Measurements from ENCODE around the gene MAP3K7.

- TF ChIP-seq CTCF (IDR thresholded peaks at IDR 0.05; ENCODE audit: borderline replicate concordance, extremely low read depth, low read length, poor library complexity, severe bottlenecking) (no peak), EZH2 (IDR thresholded peaks at IDR 0.05; ENCODE audit: borderline replicate concordance, low read depth, low read length, severe bottlenecking) (no peak)
Measured at GRCh38 chr6:90492369-90492768, 94.5 kb downstream of the MAP3K7 start.

Data from DND-41 (cell line).